Ishikawa (cell line): ENCODE measurements around the gene RGS5.

Source experiments
- CEBPB ChIP-seq: IDR thresholded peaks from 2 replicates; pipeline ENCODE4 v1.6.1; 2012
- CREB1 ChIP-seq: IDR thresholded peaks from 2 replicates; pipeline ENCODE4 v1.6.1; 2012; ENCODE audit warnings: low read depth
- EGR1 ChIP-seq: IDR thresholded peaks from 2 replicates; pipeline ENCODE4 v1.6.1; 2012
- EP300 ChIP-seq: IDR thresholded peaks from 2 replicates; pipeline ENCODE4 v1.6.1; 2012; ENCODE audit warnings: borderline replicate concordance
- FOXM1 ChIP-seq: IDR thresholded peaks from 2 replicates; pipeline ENCODE4 v1.6.1; 2012; ENCODE audit warnings: low read depth, borderline replicate concordance
- NFIC ChIP-seq: IDR thresholded peaks from 2 replicates; pipeline ENCODE4 v1.6.1; 2012
- RAD21 ChIP-seq: IDR thresholded peaks from 2 replicates; pipeline ENCODE4 v1.6.1; 2012; ENCODE audit warnings: low read depth
- TAF1 ChIP-seq: IDR thresholded peaks from 2 replicates; pipeline ENCODE4 v1.6.1; 2012; ENCODE audit warnings: low read depth, mild to moderate bottlenecking
- TCF12 ChIP-seq: IDR thresholded peaks from 2 replicates; pipeline ENCODE4 v1.6.1; 2012; ENCODE audit warnings: low read depth
- TEAD4 ChIP-seq: IDR thresholded peaks from 2 replicates; pipeline ENCODE4 v1.6.1; 2012
- YY1 ChIP-seq: IDR thresholded peaks from 2 replicates; pipeline ENCODE4 v1.6.1; 2012; ENCODE audit warnings: low read depth
- ZBTB7A ChIP-seq: IDR thresholded peaks from 2 replicates; pipeline ENCODE4 v1.6.1; 2012; ENCODE audit warnings: low read depth
- TF ChIP-seq, protein P1 (sequence below): IDR thresholded peaks from 2 replicates; pipeline ENCODE4 v1.6.1; 2012; ENCODE audit warnings: low read depth, mild to moderate bottlenecking
- TF ChIP-seq, protein P2 (sequence below): IDR thresholded peaks from 2 replicates; pipeline ENCODE4 v1.6.1; 2012
- TF ChIP-seq, protein P3 (sequence below): IDR thresholded peaks from 2 replicates; pipeline ENCODE4 v1.6.1; 2012

RGS5 gene

DNA sequence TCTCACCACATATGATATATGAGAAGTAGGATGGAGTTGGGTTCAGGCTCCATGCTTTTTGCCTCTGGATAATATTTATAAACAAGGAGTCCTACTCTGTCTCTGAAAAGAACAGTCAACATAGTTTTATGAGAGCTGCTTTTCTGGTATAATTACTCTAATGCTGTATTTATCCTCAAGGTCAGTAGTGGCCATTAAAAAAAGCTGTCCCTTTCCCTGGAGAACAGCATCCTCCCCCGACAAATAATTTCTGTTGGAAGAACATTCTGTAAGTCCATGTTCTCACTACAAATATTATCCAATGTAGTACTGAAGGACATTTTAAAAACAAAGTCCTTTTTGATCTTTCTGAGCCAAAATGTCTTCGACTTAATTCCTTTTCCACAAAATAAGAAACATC is 9.0 kb upstream of the RGS5 start:
- TF ChIP-seq ZBTB7A (no peak), EP300 (no peak), YY1 (no peak), CREB1 (no peak), TAF1 (no peak), TCF12 (no peak), CEBPB (no peak), TEAD4 (no peak), EGR1 (no peak), NFIC (no peak), FOXM1 (no peak), RAD21 (no peak)
- TF ChIP-seq, protein P1, sequence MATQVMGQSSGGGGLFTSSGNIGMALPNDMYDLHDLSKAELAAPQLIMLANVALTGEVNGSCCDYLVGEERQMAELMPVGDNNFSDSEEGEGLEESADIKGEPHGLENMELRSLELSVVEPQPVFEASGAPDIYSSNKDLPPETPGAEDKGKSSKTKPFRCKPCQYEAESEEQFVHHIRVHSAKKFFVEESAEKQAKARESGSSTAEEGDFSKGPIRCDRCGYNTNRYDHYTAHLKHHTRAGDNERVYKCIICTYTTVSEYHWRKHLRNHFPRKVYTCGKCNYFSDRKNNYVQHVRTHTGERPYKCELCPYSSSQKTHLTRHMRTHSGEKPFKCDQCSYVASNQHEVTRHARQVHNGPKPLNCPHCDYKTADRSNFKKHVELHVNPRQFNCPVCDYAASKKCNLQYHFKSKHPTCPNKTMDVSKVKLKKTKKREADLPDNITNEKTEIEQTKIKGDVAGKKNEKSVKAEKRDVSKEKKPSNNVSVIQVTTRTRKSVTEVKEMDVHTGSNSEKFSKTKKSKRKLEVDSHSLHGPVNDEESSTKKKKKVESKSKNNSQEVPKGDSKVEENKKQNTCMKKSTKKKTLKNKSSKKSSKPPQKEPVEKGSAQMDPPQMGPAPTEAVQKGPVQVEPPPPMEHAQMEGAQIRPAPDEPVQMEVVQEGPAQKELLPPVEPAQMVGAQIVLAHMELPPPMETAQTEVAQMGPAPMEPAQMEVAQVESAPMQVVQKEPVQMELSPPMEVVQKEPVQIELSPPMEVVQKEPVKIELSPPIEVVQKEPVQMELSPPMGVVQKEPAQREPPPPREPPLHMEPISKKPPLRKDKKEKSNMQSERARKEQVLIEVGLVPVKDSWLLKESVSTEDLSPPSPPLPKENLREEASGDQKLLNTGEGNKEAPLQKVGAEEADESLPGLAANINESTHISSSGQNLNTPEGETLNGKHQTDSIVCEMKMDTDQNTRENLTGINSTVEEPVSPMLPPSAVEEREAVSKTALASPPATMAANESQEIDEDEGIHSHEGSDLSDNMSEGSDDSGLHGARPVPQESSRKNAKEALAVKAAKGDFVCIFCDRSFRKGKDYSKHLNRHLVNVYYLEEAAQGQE, result no peak
- TF ChIP-seq, protein P2, sequence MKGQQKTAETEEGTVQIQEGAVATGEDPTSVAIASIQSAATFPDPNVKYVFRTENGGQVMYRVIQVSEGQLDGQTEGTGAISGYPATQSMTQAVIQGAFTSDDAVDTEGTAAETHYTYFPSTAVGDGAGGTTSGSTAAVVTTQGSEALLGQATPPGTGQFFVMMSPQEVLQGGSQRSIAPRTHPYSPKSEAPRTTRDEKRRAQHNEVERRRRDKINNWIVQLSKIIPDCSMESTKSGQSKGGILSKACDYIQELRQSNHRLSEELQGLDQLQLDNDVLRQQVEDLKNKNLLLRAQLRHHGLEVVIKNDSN, result no peak
- TF ChIP-seq, protein P3, sequence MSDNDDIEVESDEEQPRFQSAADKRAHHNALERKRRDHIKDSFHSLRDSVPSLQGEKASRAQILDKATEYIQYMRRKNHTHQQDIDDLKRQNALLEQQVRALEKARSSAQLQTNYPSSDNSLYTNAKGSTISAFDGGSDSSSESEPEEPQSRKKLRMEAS, result no peak

DNA sequence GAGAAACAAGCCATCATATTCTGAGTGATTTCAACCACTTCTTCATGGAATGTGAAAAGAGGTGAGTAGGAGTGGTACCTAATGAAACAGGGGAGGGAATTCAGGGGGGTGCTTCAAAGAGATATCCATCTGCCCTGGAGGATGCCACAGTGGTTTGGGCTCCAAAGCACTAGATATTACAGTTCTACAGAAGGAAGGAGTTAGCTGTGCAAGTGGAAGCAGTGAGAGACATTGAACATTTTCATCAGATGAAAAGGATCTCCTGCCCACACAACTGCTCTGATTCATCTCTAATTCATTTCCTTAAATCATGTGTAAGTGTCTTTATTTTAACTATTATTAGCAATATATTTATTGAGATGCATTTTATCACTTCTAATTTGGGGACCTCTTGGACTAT is 2.8 kb upstream of the RGS5 start:
- TF ChIP-seq TEAD4, result no peak
- no peak for TF ChIP-seq YY1
- no peak for TF ChIP-seq TAF1
- no peak for TF ChIP-seq TCF12
- no peak for TF ChIP-seq RAD21
- TF ChIP-seq, protein P2, result no peak
- no peak for TF ChIP-seq EP300
- TF ChIP-seq ZBTB7A, result no peak
- TF ChIP-seq, protein P3, result no peak
- no peak for TF ChIP-seq EGR1
- TF ChIP-seq, protein P1, result no peak
- no peak for TF ChIP-seq NFIC
- no peak for TF ChIP-seq CEBPB
- no peak for TF ChIP-seq CREB1
- TF ChIP-seq FOXM1, result no peak

DNA sequence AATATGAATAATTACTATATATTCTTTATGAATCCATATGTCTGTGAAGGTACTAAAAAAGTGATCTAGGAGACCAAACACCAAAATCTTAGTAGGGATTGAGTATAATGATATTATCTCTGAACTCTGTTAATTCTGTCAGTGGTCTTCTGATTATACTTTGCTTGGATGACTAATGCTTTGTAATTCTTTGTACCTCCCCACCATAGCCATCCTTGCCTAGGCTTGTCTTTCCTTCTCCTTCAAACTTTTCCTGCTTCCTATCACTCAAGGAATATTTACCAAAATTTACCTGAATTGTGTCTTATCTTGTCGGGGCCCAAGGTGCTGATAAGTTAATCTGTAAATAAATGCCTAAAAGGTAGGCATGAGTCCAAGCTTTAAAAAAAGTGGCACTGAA is 845 bp upstream of the RGS5 start:
- no peak for TF ChIP-seq NFIC
- no peak for TF ChIP-seq RAD21
- no peak for TF ChIP-seq CREB1

DNA sequence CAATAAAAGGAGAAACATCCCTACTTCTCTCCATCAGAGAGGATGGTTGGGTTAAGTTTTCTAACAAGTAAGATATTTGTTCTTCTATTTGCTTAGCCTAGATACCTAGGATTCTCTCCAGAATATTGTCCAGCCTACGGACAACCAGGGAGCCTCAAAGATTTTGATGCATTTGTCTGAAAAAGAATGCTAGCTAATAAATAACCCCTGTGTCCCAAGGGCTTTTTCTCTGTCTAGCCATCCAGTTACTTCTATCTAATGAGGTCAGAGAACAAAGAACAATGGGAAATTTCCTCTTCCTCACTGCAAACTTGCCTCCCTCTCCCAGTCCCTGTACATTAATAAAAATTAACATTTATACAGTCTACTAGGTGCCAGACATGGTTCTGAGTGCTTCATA is 810 bp downstream of the RGS5 start:
- TF ChIP-seq CREB1 (no peak), TEAD4 (no peak), RAD21 (no peak), EGR1 (no peak), FOXM1 (no peak), EP300 (no peak), YY1 (no peak), TAF1 (no peak), CEBPB (no peak), TCF12 (no peak), ZBTB7A (no peak)
- TF ChIP-seq, protein P3, result no peak
- TF ChIP-seq, protein P1, result no peak
- TF ChIP-seq, protein P2, result no peak
